WERI-Rb-1 (cell line): ENCODE data around the gene DBNL.

ENCODE experiments used
- DNase-seq: peaks from one replicate; pipeline ENCODE4 v3.0.0-alpha.2; 2020
- H3K27ac ChIP-seq: fragments of 250-450 bp; sonication (Bioruptor Pico); 2 replicates; pipeline ENCODE4 v1.5.1; 2020; ENCODE audit warnings: mild to moderate bottlenecking, moderate library complexity
- H3K27me3 ChIP-seq: fragments of 250-450 bp; sonication (Bioruptor Pico); 2 replicates; pipeline ENCODE4 v1.5.1; 2021; ENCODE audit warnings: mild to moderate bottlenecking, low read depth, moderate library complexity; ENCODE audit not compliant: insufficient read depth, severe bottlenecking
- H3K36me3 ChIP-seq: fragments of 250-450 bp; sonication (Bioruptor Pico); 2 replicates; pipeline ENCODE4 v1.5.1; 2020; ENCODE audit warnings: mild to moderate bottlenecking, moderate library complexity
- H3K4me3 ChIP-seq: 2 replicates; pipeline ENCODE4 v1.5.1; 2011; ENCODE audit warnings: low read depth, mild to moderate bottlenecking, control low read depth, low read length
- H3K9me3 ChIP-seq: fragments of 250-450 bp; sonication (Bioruptor Pico); 2 replicates; pipeline ENCODE4 v1.5.1; 2021; ENCODE audit warnings: mild to moderate bottlenecking, moderate library complexity; ENCODE audit not compliant: severe bottlenecking
- TF ChIP-seq, protein P1 (sequence below): IDR thresholded peaks from 2 replicates; pipeline ENCODE4 v1.5.1; 2011; ENCODE audit warnings: low read depth, mild to moderate bottlenecking, control low read depth, inconsistent platforms, low read length

DBNL gene

DNA sequence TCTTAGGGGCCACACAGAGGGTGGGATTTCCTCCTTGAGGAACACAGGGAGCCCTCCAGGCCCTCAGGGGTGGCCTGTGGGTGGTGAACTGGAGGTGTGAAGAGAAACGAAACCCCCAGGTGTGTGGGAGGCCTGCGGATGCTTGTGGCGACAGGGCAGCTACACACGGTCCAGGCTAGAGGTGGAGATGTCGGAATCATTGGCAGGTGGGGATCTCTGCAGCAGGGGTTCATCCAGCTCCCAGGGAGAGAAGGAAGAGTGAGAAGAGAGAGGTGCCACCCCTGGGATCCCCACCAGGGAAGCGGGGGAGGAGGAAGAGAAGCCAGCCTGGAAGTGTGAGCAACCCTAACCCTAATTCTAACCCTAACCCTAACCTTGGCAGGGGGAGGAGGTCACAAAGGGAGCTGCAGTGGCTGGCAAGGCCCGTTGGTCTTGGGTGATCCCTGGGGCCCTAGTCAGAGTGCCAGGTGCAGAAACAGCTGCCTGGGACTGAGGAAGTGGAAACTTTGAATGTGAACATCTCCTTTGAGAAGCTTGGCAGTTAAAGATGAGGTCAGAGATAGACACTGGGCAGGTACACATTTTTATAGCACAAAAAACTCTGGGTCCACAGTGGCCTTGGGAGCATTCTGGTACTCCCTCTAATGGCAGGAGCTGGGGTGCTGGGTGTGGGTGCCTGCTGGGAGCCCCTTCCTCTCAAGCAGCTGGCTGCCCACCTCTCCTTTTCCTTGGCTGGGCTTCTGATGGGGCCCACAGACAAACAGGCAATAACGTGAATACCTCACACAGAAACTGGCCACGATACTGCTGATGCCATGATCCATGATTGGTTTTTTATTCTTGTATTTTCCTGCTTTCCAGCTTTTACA, 52.8 kb downstream of the DBNL start:
- TF ChIP-seq, protein P1, sequence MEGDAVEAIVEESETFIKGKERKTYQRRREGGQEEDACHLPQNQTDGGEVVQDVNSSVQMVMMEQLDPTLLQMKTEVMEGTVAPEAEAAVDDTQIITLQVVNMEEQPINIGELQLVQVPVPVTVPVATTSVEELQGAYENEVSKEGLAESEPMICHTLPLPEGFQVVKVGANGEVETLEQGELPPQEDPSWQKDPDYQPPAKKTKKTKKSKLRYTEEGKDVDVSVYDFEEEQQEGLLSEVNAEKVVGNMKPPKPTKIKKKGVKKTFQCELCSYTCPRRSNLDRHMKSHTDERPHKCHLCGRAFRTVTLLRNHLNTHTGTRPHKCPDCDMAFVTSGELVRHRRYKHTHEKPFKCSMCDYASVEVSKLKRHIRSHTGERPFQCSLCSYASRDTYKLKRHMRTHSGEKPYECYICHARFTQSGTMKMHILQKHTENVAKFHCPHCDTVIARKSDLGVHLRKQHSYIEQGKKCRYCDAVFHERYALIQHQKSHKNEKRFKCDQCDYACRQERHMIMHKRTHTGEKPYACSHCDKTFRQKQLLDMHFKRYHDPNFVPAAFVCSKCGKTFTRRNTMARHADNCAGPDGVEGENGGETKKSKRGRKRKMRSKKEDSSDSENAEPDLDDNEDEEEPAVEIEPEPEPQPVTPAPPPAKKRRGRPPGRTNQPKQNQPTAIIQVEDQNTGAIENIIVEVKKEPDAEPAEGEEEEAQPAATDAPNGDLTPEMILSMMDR = no peak
- Histone ChIP-seq H3K27ac (no peak overlapping the region), H3K4me3 (no peak overlapping the region), H3K36me3 (no peaks in the 10 kb centered on the region), H3K27me3 (no peaks in the 10 kb centered on the region), H3K9me3 (no peaks in the 10 kb centered on the region)
- DNase-seq = no peak

DNA sequence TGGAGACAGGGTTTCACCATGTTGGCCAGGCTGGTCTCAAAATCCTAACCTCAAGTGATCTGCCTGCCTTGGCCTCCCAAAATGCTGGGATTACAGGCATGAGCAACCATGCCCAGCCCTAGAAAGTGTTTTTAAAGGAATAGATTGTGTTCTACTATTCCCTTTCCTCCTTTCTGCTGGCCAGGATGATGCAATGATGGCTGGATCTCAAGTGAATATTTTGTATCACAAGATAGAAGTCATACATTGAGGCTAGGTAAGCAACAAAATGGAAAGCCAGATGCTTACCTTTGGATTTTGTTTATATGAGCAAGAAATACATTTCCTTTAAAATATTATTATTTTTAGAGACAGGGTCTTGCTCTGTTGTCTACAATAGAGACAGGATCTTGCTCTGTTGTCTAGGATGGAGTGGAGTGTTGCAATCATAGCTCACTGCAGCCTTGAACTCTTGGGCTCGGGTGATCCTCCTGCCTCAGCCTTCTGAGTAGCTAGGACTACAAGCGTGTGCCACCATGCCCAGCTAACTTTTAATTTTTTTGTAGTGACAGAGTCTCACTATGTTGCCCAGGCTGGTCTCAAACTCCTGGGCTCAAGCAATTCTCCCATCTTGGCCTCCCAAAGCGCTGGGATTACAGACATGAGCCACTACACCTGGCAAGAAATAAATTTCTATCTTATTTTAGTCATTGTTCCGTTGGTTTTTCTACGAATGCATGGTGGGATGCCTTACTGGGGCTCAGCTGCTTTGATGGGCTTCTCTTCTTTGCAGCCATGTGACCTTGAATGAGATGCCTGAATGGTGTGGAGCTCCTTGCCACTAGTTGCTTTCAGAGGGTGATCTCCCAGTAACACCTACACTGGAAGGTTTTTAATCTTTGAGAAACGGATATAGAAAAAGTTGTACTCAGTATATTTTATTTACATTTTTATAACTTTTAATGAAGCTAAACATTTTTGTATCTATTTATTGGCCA, 53.9 kb downstream of the DBNL start:
- H3K4me3 ChIP-seq = no peak overlapping the region
- no peak overlapping the region for H3K27ac ChIP-seq
- TF ChIP-seq, protein P1 = no peak
- H3K27me3 ChIP-seq = no peaks in the 10 kb centered on the region
- H3K36me3 ChIP-seq = no peaks in the 10 kb centered on the region
- H3K9me3 ChIP-seq = no peaks in the 10 kb centered on the region
- no peak for DNase-seq

DNA sequence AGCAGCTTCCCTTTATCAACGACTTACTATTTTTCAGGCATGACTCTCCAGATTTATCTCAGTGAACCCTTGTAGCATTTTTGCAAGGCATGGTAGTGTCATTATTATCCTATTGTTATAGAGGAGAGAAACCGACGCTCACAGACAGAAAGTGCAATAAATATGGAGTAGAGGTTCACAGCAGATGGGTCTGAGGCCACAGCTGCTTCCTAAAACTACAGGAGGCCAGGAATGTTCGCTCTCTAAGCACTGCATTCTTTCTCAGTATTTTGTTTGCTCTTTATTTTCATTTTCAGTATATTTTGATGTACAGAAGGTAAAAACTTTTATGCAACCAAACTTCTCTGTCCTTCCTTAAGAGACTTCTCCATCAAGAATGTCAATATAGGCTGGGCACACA, 55.2 kb downstream of the DBNL start:
- Histone ChIP-seq H3K27me3 (no peaks in the 10 kb centered on the region), H3K9me3 (no peaks in the 10 kb centered on the region), H3K36me3 (no peaks in the 10 kb centered on the region), H3K27ac (no peak overlapping the region), H3K4me3 (no peak overlapping the region)
- TF ChIP-seq, protein P1 = no peak
- no peak for DNase-seq

DNA sequence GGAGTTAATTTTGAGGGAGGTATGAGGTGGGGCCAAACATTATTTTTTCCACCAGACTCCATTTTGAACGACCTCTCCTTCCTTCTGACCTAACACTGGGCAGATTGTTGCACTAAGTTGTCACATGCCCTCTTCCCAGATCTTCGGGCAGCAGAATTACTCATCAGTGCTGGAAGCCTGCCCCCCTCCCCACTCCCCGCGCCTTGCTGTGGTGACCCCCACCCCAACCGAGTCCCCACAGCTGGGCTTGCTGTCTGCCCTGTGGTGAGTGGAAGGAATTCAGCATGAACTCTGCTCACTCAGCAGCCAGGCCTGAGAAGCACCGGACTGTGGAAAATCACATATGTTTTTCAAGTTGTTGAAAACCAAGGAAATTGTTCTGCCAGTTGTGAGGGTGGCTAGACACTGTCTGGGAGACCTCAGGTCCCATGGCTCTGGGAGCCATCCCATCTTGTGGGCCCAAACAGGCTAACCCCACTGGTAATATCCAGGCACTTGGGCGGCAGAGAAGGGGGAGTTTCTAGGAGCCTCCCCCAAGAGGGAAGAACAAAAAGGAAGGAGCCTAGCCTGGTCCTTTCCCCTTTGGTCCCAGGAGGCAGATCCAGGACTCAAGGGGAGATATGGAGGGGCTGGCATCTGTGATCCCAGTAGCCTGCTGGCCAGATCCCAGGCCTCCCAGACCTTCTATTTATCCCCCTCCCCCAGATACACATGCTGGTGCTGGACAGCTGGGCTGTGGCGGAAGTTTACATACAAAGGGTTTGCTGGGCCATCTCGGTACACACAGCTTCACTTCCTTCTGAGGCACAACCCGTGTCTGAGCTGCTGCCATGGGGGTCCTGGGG, 56.2 kb downstream of the DBNL start:
- Histone ChIP-seq H3K36me3 (no peaks in the 10 kb centered on the region; the same call in 1 of the 2 replicates), H3K9me3 (no peaks in the 10 kb centered on the region), H3K4me3 (no peak overlapping the region), H3K27ac (no peak overlapping the region), H3K27me3 (no peaks in the 10 kb centered on the region)
- TF ChIP-seq, protein P1 = no peak
- no peak for DNase-seq

DNA sequence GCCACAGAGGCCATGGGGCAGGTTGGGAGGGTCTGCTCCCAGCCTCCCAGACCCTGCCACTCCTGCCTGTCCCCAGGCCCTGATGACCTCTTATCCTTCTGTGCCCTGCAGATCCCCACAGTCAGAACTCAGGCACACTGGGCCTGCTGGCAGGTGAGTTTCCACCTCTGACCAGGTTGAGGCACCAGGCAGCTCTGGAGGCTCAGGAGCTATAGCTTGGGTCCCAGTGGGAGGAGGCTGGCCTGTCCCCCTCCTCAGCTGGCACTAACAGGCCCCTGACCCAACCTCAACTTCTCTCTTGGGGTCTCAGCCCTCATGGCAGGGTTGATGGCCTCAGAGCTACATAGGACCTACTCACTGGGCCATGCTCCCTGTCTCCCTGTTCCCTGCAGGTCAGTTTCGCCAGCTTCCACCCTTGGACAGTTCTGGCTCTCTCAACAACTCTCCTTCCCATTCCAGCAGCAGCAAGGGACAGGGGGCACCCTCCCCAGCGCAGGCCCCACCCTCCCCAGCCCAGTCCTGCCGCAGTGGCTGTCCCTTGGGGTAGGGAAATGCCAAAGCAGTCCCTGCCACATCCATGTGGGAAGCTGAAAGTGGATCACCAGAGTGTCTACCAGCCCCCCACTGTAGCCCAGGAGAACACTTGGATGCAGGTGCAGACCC, 56.9 kb downstream of the DBNL start:
- DNase-seq = no peak
- Histone ChIP-seq H3K9me3 (no peaks in the 10 kb centered on the region), H3K36me3 (peaks cover 5% of the 10 kb centered on the region), H3K27ac (no peak overlapping the region), H3K27me3 (no peaks in the 10 kb centered on the region), H3K4me3 (no peak overlapping the region)
- TF ChIP-seq, protein P1 = no peak
